Large intestine (tissue), 3 donors: ENCODE measurements around the gene WDR83. TPM values are rescaled to one million over a fixed set of nuclear protein-coding genes. Genes with fewer than 3 reads are reported as not detected.

Experiments used
- DNase-seq, 2 donors: peaks; one replicate each; pipeline versions ENCODE4 v3.0.0 to v3.0.0-alpha.2; 2013
- H3K27ac ChIP-seq: one replicate; pipeline ENCODE4 v1.5.1; 2013; ENCODE audit warnings: low read length
- H3K27me3 ChIP-seq: 2 replicates; pipeline ENCODE4 v1.6.1; 2013; ENCODE audit warnings: low read length; ENCODE audit not compliant: control insufficient read depth, insufficient read depth
- H3K36me3 ChIP-seq: 2 replicates; pipeline ENCODE4 v1.6.1; 2013; ENCODE audit warnings: low read length; ENCODE audit not compliant: control insufficient read depth, insufficient read depth
- H3K4me1 ChIP-seq: one replicate; pipeline ENCODE4 v1.6.1; 2013; ENCODE audit warnings: low read length; ENCODE audit not compliant: control insufficient read depth, insufficient read depth
- H3K4me3 ChIP-seq: one replicate; pipeline ENCODE4 v1.5.1; 2013; ENCODE audit warnings: low read length
- H3K9me3 ChIP-seq: one replicate; pipeline ENCODE4 v1.6.1; 2013; ENCODE audit warnings: mild to moderate bottlenecking, low read depth, low read length, moderate library complexity; ENCODE audit not compliant: control insufficient read depth
- WGBS: methylation state at CpG from one replicate; pipeline ENCODE4 v1.1.5; 2013; ENCODE audit warnings: low lambda C conversion rate; ENCODE audit not compliant: insufficient coverage; 5-methylcytosine and 5-hydroxymethylcytosine counted together
- polyA plus RNA-seq: library from polyadenylated mRNA; unstranded; fragments of 120-200 nt; gene quantifications from one replicate; pipeline ENCODE4 v1.2.1, GENCODE V29; 2013

Gene WDR83
- polyA plus RNA-seq, 1 donor = 20.5 TPM

DNA sequence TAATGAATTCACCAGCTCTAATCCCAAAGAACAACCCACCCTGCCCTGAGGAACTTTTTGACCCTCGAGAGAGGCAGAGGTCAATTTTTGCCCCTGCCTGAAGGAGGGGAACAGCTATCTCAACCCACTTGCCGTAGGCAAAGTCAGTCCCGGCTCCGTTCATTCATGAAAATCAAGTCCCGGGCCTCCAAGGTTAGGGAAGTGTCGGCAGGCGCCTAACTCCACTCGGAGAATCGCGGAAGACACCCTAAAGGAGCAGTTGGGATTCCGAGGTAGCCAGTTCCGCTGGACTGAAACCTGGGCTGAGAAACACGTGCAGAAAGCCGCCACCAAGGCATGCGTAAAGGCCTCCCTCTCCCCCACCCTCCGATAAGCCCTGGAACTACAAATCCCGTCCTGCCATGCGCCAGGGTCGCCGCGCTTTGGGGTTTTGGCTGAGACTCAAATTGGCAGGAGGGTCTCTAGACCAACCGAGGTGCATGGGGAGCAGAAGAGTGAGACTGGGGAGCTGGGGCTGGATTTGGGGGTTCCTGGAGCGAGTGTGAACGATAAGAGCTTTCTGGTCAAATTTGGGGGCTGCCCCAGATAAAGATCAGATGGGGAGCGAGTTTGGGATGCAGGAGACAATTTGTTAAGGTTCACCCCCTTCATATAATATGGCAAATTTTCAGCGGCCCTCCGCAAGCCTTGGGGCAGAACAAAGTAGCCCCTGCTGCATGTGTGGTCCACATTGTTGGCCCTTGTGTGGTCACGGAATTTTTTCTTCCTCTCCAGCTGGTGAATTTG, 57.2 kb downstream of the WDR83 start, which contains the start of gene TNPO2:
Gene TNPO2 (minus strand): TSS at position 292 of the 786 bp plus-strand sequence. CDS start 2,955 bp downstream, outside the sequence.
- peaks cover 17% of the 10 kb centered on the region for H3K36me3 ChIP-seq
- H3K27ac ChIP-seq = peak within 1 kb of the TSS; percentile 69
- no peaks in the 10 kb centered on the region for H3K9me3 ChIP-seq
- peak within 1 kb of the TSS; percentile 83 for H3K4me3 ChIP-seq
- peaks cover 9% of the 10 kb centered on the region for H3K4me1 ChIP-seq
- H3K27me3 ChIP-seq = no peaks in the 10 kb centered on the region
- no CpG with 5 or more reads among the region's 28 CpGs for WGBS
- peak; percentile 60 to 74 for DNase-seq

Other genes with a start within 250 kb of the WDR83 start
- gene ZNF443, start 225.8 kb upstream of the WDR83 start, polyA plus RNA-seq = 6.4 TPM
- gene ZNF709, start 182.0 kb upstream of the WDR83 start, polyA plus RNA-seq = 2.5 TPM
- 12.3 TPM for gene ZNF564, start 115.3 kb upstream of the WDR83 start, polyA plus RNA-seq
- 2.9 TPM for gene ZNF490, start 56.0 kb upstream of the WDR83 start, polyA plus RNA-seq
- gene ZNF791, start 55.9 kb upstream of the WDR83 start, polyA plus RNA-seq = 19.0 TPM
- 51.5 TPM for gene MAN2B1, start 65 bp upstream of the WDR83 start, polyA plus RNA-seq
- gene DHPS, start 15.1 kb downstream of the WDR83 start, polyA plus RNA-seq = 97.7 TPM
- 0.33 TPM for gene GNG14, start 21.2 kb downstream of the WDR83 start, polyA plus RNA-seq
- gene FBXW9, start 29.8 kb downstream of the WDR83 start, polyA plus RNA-seq = 9.5 TPM
- 49.2 TPM for gene TNPO2, start 57.1 kb downstream of the WDR83 start, polyA plus RNA-seq
- 219 TPM for gene TRIR, start 67.9 kb downstream of the WDR83 start, polyA plus RNA-seq
- 64.0 TPM for gene GET3, start 70.7 kb downstream of the WDR83 start, polyA plus RNA-seq
- 0.10 TPM for gene BEST2, start 85.0 kb downstream of the WDR83 start, polyA plus RNA-seq
- gene HOOK2, start 108.7 kb downstream of the WDR83 start, polyA plus RNA-seq = 192 TPM
- gene JUNB, start 124.7 kb downstream of the WDR83 start, polyA plus RNA-seq = 333 TPM
- gene PRDX2, start 135.0 kb downstream of the WDR83 start, polyA plus RNA-seq = 271 TPM
- 3.8 TPM for gene THSD8, start 135.3 kb downstream of the WDR83 start, polyA plus RNA-seq
- 20.3 TPM for gene RNASEH2A, start 139.8 kb downstream of the WDR83 start, polyA plus RNA-seq
- gene RTBDN, start 167.8 kb downstream of the WDR83 start, polyA plus RNA-seq = 1.6 TPM
- 4.4 TPM for gene MAST1, start 171.7 kb downstream of the WDR83 start, polyA plus RNA-seq
- gene DNASE2, start 214.6 kb downstream of the WDR83 start, polyA plus RNA-seq = 7.8 TPM
- 0.79 TPM for gene KLF1, start 220.4 kb downstream of the WDR83 start, polyA plus RNA-seq
- gene GCDH, start 224.4 kb downstream of the WDR83 start, polyA plus RNA-seq = 25.4 TPM